Mucosa of descending colon (tissue), 3 donors: ENCODE data around the gene PDE9A. TPM values are rescaled to one million over a fixed set of nuclear protein-coding genes. Genes with fewer than 3 reads are reported as not detected.

ENCODE experiments used
- ATAC-seq: fragments of 200-7000 bp; cut with Tn5 transposase; one replicate; pipeline ENCODE4 v1.9.1; 2020; ENCODE audit warnings: mild to moderate bottlenecking, moderate library complexity
- DNase-seq, 3 donors: peaks; one replicate each; pipeline ENCODE4 v3.0.0-alpha.2; 2020
- H3K36me3 ChIP-seq: fragments of 200-600 bp; one replicate; pipeline ENCODE4 v1.8.0; 2021; ENCODE audit warnings: low read depth, mild to moderate bottlenecking
- H3K4me1 ChIP-seq: fragments of 200-600 bp; one replicate; pipeline ENCODE4 v1.8.0; 2021; ENCODE audit warnings: low read depth, mild to moderate bottlenecking
- H3K4me3 ChIP-seq: fragments of 200-600 bp; one replicate; pipeline ENCODE4 v1.8.0; 2021; ENCODE audit warnings: mild to moderate bottlenecking
- H3K9me3 ChIP-seq: fragments of 200-600 bp; one replicate; pipeline ENCODE4 v1.8.0; 2021; ENCODE audit warnings: mild to moderate bottlenecking
- intact Hi-C, 2 donors: fragments of 100-400 bp; cut with DNase I in 1 of 2; cut with micrococcal nuclease in 1 of 2; formaldehyde crosslinking; loops; one replicate each; pipeline versions ENCODE4 v1.11.0 to v1.11.1; 2022; cut with DNase I, micrococcal nuclease
- total RNA-seq, 3 donors: library from RNA; stranded (reverse); fragmentation: NEBNext Ultra II Directional in 2 of 3; extraction: Animal tissue kit (Norgen Biotek cat#: 25700) in 2 of 3; gene quantifications; one replicate each; pipeline versions ENCODE4 v1.2.1 to v1.2.4, GENCODE V29; 2021 to 2023
- TF ChIP-seq, protein P1 (sequence below): fragments of 200-600 bp; IDR thresholded peaks from one replicate; pipeline ENCODE4 v1.8.0; 2022; ENCODE audit warnings: antibody characterized with exemption, mild to moderate bottlenecking
- donor health status: DM: no; HTN: no; CAD: no; lungs with moderate emphysema.
- donor health status: DM: no; HTN: no; CAD: no.
- donor health status: DM: no; HTN: yes; CAD: no.

PDE9A gene
- total RNA-seq, 3 donors from 2014 or later: 98.4 to 200 (median 167) TPM

GRCh38 chr21:42766739-42767560 is 113.5 kb downstream of the PDE9A start:
- no peak for DNase-seq
- TF ChIP-seq, protein P1, sequence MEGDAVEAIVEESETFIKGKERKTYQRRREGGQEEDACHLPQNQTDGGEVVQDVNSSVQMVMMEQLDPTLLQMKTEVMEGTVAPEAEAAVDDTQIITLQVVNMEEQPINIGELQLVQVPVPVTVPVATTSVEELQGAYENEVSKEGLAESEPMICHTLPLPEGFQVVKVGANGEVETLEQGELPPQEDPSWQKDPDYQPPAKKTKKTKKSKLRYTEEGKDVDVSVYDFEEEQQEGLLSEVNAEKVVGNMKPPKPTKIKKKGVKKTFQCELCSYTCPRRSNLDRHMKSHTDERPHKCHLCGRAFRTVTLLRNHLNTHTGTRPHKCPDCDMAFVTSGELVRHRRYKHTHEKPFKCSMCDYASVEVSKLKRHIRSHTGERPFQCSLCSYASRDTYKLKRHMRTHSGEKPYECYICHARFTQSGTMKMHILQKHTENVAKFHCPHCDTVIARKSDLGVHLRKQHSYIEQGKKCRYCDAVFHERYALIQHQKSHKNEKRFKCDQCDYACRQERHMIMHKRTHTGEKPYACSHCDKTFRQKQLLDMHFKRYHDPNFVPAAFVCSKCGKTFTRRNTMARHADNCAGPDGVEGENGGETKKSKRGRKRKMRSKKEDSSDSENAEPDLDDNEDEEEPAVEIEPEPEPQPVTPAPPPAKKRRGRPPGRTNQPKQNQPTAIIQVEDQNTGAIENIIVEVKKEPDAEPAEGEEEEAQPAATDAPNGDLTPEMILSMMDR: no peak
- intact Hi-C loops: no loop called here

DNA sequence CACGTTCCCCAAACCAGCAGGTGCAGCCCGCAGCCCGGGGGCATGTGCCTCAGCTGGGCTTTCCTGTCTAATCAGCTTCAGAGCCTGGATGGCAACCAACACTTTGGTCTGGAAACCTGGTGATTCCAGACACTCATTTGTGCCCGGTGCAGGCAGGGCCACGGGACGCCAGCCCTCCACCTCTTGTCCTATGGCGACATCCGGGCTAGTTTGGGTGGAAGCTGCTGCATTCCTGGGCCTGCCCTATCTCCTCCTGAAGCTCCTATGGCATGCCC is 114.1 kb downstream of the PDE9A start:
- intact Hi-C loops: no loop called here
- no peaks in the 10 kb centered on the region for H3K4me1 ChIP-seq
- H3K4me3 ChIP-seq: no peak overlapping the region
- ATAC-seq: no peak
- TF ChIP-seq, protein P1: no peak
- no peaks in the 10 kb centered on the region for H3K9me3 ChIP-seq
- DNase-seq: no peak
- peaks cover 20% of the 10 kb centered on the region for H3K36me3 ChIP-seq

More at GRCh38 chr21:42766739-42767560, 113.5 kb downstream of the PDE9A start:
- ATAC-seq: no peak
- no peaks in the 10 kb centered on the region for H3K9me3 ChIP-seq
- no peaks in the 10 kb centered on the region for H3K4me1 ChIP-seq
- no peak overlapping the region for H3K4me3 ChIP-seq
- peaks cover 22% of the 10 kb centered on the region for H3K36me3 ChIP-seq

DNA sequence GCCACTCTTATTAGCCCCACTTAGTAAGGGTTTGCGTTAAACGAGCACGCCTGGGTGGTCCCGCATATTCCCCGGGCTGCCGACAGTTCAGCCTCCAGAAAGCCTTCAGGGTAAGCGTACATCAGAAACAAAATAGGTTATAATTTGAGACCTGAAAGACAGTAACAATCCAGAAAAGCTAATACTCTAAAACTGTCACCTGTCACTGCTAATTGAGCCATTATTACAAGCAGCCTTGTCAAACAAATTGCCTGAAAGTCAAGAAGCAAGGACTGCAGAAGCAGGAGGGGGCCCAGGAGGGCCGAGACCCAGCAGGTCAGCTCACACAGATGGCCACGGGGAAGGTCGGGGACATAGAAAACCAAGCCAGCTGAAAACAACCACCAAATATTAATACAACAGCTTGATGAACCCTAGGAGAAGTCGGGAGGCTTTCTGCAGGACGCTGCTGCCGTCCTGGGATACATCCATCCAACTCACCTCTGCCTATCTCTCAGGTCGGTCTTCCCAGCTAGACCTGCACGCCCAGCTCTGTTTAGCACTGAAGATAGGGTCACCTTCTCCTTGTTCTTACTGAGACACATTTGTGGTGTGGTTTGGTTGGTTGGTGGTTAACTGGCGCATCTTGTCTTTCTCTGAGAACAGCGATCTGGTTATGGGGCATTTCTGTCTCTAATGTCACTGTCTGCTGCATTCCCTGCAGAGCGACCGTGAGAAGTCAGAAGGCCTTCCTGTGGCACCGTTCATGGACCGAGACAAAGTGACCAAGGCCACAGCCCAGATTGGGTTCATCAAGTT is 115.1 kb downstream of the PDE9A start:
- DNase-seq (peak in 1 of 3 donors; percentile 14), ATAC-seq (no peak)
- TF ChIP-seq, protein P1: no peak
- Histone ChIP-seq H3K9me3 (no peaks in the 10 kb centered on the region), H3K4me1 (no peaks in the 10 kb centered on the region), H3K4me3 (no peak overlapping the region), H3K36me3 (peaks cover 20% of the 10 kb centered on the region)
- intact Hi-C loops: no loop called here

DNA sequence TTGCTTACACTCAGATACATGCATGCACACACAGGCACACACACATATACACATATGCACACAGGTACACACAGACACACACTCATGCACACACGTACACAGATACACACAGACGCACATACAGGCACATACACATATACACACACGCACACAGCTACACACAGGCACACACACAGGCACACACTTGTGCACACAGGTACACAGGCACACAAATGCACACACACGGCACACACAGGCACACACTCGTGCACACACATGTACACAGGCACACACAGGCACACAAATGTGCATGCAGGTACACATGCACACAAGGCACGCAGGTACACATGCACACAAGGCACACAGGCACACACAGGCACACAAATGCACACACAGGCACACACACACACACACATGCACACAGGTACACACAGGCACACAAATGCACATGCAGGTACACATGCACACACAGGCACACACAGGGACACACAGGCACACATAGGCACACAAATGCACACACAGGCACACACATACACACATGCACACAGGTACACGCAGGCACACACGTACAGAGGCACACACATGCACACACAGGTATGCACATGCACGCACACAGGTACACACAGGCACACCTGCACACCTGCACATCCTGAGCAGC is 115.9 kb downstream of the PDE9A start:
- Histone ChIP-seq H3K36me3 (peaks cover 20% of the 10 kb centered on the region), H3K4me3 (no peak overlapping the region), H3K4me1 (no peaks in the 10 kb centered on the region), H3K9me3 (no peaks in the 10 kb centered on the region)
- peak in 1 of 3 donors; percentile 9 for DNase-seq
- intact Hi-C loops: no loop called here
- no peak for ATAC-seq
- TF ChIP-seq, protein P1: no peak

GRCh38 chr21:42769820-42770716 is 116.6 kb downstream of the PDE9A start:
- no peaks in the 10 kb centered on the region for H3K4me1 ChIP-seq
- intact Hi-C loops: no loop called here
- H3K4me3 ChIP-seq: no peak overlapping the region

More at GRCh38 chr21:42769820-42770716, 116.6 kb downstream of the PDE9A start:
- Histone ChIP-seq H3K9me3 (no peaks in the 10 kb centered on the region), H3K36me3 (peaks cover 20% of the 10 kb centered on the region)
- ATAC-seq (no peak), DNase-seq (peak in 1 of 3 donors; percentile 45)
- TF ChIP-seq, protein P1: no peak
